Left ventricle myocardium inferior (tissue), 1 donor: ENCODE measurements around the gene HSD17B4. TPM values are rescaled to one million over a fixed set of nuclear protein-coding genes. Genes with fewer than 3 reads are reported as not detected.

Source experiments
- DNase-seq: peaks from one replicate; pipeline ENCODE4 v3.0.0-alpha.2; 2020
- H3K27ac ChIP-seq: fragments of 200-600 bp; replicated peaks from 2 replicates; pipeline ENCODE4 v1.8.0; 2021
- H3K27me3 ChIP-seq: fragments of 200-600 bp; 2 replicates; pipeline ENCODE4 v1.8.0; 2021; ENCODE audit warnings: low read depth
- H3K36me3 ChIP-seq: fragments of 200-600 bp; 2 replicates; pipeline ENCODE4 v1.8.0; 2021
- H3K4me1 ChIP-seq: fragments of 200-600 bp; 2 replicates; pipeline ENCODE4 v1.8.0; 2021
- H3K4me3 ChIP-seq: fragments of 200-600 bp; 2 replicates; pipeline ENCODE4 v1.8.0; 2021; ENCODE audit warnings: mild to moderate bottlenecking, moderate library complexity
- H3K9me3 ChIP-seq: fragments of 200-600 bp; replicated peaks from 2 replicates; pipeline ENCODE4 v1.8.0; 2021
- intact Hi-C: fragments of 100-400 bp; cut with micrococcal nuclease; formaldehyde crosslinking; loops from one replicate; pipeline ENCODE4 v1.11.0; 2022
- total RNA-seq: library from RNA; stranded (reverse); fragmentation: NEBNext Ultra II Directional; extraction: Animal tissue kit (Norgen Biotek cat#: 25700); gene quantifications from one replicate; pipeline ENCODE4 v1.2.1, GENCODE V29; 2021
- TF ChIP-seq, protein P1 (sequence below): fragments of 200-600 bp; IDR thresholded peaks from 2 replicates; pipeline ENCODE4 v1.8.0; 2021; ENCODE audit warnings: antibody characterized with exemption, mild to moderate bottlenecking, borderline replicate concordance
- donor health status: DM: no; HTN: yes; CAD: no; lungs with severe emphysema.

The HSD17B4 gene
- total RNA-seq, 1 donor from 2014 or later, result 236 TPM

DNA sequence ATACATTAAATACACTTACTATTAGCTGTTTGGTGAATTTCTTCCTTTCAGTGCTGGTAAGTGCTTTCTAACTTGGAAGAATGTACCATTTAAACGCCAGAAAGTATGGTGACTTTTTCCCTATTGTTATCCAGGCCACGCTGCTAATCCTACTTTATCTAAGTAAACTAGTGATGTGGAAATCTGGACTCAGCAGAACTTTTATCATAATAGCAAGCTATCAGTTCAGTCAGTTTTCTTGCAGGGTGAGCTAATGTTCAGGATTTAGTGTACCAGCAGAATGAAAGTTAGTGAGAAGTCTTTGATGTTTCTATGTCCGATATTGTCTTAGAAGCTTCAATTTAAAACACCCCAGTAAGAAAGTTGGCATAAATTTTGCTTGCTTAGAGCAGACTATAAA lies 72.2 kb downstream of the HSD17B4 start:
- intact Hi-C loops, result no loop called here
- H3K36me3 ChIP-seq, result peaks cover 64% of the 10 kb centered on the region
- peaks cover 19% of the 10 kb centered on the region for H3K9me3 ChIP-seq
- no peak for DNase-seq
- H3K27me3 ChIP-seq, result no peaks in the 10 kb centered on the region
- no peak overlapping the region for H3K4me3 ChIP-seq
- peaks cover 11% of the 10 kb centered on the region for H3K4me1 ChIP-seq
- no peak overlapping the region for H3K27ac ChIP-seq
- TF ChIP-seq, protein P1, sequence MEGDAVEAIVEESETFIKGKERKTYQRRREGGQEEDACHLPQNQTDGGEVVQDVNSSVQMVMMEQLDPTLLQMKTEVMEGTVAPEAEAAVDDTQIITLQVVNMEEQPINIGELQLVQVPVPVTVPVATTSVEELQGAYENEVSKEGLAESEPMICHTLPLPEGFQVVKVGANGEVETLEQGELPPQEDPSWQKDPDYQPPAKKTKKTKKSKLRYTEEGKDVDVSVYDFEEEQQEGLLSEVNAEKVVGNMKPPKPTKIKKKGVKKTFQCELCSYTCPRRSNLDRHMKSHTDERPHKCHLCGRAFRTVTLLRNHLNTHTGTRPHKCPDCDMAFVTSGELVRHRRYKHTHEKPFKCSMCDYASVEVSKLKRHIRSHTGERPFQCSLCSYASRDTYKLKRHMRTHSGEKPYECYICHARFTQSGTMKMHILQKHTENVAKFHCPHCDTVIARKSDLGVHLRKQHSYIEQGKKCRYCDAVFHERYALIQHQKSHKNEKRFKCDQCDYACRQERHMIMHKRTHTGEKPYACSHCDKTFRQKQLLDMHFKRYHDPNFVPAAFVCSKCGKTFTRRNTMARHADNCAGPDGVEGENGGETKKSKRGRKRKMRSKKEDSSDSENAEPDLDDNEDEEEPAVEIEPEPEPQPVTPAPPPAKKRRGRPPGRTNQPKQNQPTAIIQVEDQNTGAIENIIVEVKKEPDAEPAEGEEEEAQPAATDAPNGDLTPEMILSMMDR, result no peak

DNA sequence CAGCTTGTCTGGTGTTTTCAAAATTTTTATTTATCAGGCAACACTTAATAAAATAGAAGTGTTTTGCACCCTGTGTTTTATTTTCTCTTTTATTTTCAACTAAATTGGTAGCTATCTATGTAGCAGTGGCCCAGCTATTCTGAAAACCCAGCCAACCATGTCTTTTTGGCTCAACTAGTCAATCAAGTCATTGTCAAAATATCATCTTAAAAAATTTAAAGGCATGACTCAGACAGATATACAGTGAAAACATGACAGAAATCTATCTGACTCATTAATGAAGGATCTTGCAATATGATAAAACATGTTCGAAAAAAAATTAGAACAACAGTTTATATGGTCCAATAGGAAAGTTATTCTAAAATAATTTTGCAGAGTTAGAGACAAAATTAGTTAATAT lies 75.1 kb downstream of the HSD17B4 start:
- TF ChIP-seq, protein P1, result no peak
- H3K36me3 ChIP-seq, result peaks cover 58% of the 10 kb centered on the region
- H3K27me3 ChIP-seq, result no peaks in the 10 kb centered on the region
- H3K4me3 ChIP-seq, result no peak overlapping the region
- H3K9me3 ChIP-seq, result no peaks in the 10 kb centered on the region
- H3K27ac ChIP-seq, result no peak overlapping the region
- DNase-seq, result no peak
- intact Hi-C loops, result no loop called here
- H3K4me1 ChIP-seq, result peaks cover 11% of the 10 kb centered on the region

DNA sequence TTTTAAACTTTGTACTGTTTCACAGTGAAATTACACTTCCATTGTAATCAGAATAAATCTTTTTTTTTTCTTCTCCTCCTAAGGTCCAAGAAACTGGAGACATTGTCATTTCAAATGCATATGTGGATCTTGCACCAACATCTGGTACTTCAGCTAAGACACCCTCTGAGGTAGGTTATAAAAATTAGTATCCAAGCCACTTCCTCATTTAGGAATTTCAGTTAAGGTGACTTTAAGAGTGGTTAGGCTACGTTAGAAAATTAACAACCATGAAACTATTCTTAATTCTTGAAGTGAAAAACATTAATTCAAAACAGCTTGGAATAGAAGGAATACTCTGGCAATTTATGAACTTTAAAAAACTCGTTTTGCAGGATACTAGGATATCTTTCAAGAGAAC lies 77.5 kb downstream of the HSD17B4 start:
- intact Hi-C loops, result no loop called here
- Histone ChIP-seq H3K4me1 (peaks cover 11% of the 10 kb centered on the region), H3K9me3 (no peaks in the 10 kb centered on the region), H3K27me3 (no peaks in the 10 kb centered on the region), H3K36me3 (peaks cover 57% of the 10 kb centered on the region), H3K27ac (no peak overlapping the region), H3K4me3 (no peak overlapping the region)
- TF ChIP-seq, protein P1, result no peak
- no peak for DNase-seq

DNA sequence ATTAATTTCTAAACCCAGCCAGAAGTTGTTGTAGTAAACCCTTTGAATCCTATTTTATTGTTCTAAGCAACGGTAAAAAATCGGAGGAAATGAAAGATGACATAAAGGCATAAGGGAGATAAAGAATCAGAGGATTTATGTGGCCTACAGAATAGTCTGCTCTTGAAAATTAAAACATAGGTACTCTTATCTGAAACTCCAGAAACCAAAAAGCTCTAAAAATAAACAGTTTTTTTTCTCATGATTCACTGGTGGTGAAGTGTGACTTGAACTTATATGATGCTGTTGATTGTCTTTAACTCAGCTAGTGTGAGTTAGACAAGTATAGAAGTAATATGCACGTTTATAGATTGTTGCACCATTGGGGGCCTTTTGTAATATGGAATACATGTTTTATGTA lies 80.3 kb downstream of the HSD17B4 start:
- no peaks in the 10 kb centered on the region for H3K27me3 ChIP-seq
- intact Hi-C loops, result no loop called here
- H3K27ac ChIP-seq, result no peak overlapping the region
- DNase-seq, result no peak
- peaks cover 54% of the 10 kb centered on the region for H3K36me3 ChIP-seq
- no peak overlapping the region for H3K4me3 ChIP-seq
- TF ChIP-seq, protein P1, result no peak
- no peaks in the 10 kb centered on the region for H3K4me1 ChIP-seq
- H3K9me3 ChIP-seq, result no peaks in the 10 kb centered on the region

DNA sequence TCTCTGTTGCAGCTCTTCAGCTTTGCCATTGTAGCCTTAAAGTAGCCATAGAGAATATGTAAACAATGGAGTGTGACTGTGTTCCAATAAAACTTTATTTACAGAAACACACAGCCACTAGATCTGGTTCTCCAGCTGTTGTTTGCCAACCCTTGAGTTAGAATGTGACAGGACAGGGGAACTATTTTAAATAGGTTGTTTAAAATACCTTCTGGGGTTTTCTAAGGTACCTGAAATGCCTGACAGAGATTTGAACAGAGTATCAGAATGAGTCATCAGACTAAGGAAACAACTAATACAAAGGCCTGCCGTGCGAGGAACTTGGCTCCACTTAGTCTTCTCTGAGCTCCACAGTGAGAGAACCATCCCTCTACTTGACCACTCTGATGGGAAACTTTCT lies 85.4 kb downstream of the HSD17B4 start:
- Histone ChIP-seq H3K27ac (no peak overlapping the region), H3K9me3 (no peaks in the 10 kb centered on the region), H3K4me1 (peaks cover 5% of the 10 kb centered on the region), H3K27me3 (no peaks in the 10 kb centered on the region), H3K4me3 (no peak overlapping the region), H3K36me3 (peaks cover 68% of the 10 kb centered on the region)
- DNase-seq, result no peak
- intact Hi-C loops, result no loop called here
- TF ChIP-seq, protein P1, result no peak

DNA sequence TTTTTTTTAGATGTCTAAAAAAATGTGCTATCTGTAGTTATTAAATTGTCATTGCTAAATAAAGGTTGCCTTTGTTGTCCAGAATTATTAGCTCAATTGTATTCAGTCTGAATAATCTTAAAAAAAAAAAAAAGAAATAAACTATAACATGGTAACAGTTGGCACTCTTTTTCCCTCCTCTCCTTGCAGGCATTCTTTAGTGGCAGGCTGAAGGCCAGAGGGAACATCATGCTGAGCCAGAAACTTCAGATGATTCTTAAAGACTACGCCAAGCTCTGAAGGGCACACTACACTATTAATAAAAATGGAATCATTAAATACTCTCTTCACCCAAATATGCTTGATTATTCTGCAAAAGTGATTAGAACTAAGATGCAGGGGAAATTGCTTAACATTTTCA lies 89.4 kb downstream of the HSD17B4 start:
- H3K9me3 ChIP-seq, result no peaks in the 10 kb centered on the region
- intact Hi-C loops, result no loop called here
- H3K36me3 ChIP-seq, result peaks cover 60% of the 10 kb centered on the region
- H3K4me3 ChIP-seq, result no peak overlapping the region
- no peaks in the 10 kb centered on the region for H3K27me3 ChIP-seq
- DNase-seq, result no peak
- no peak overlapping the region for H3K27ac ChIP-seq
- TF ChIP-seq, protein P1, result no peak
- peaks cover 5% of the 10 kb centered on the region for H3K4me1 ChIP-seq
